Measurements from ENCODE around the gene TCF21.

TCF21 gene

GRCh38 chr6:133889557-133890403 lies 867 bp downstream of the TCF21 start:
- WGBS, 2 experiments (ENCODE audit: insufficient coverage in 2 of 2): 0% methylated on average over 31 to 37 of the region's 56 CpGs
- H3K4me3 ChIP-seq (ENCODE audit: extremely low read depth, insufficient read depth, low read length, poor library complexity, severe bottlenecking): peak overlapping the region; percentile 54

DNA sequence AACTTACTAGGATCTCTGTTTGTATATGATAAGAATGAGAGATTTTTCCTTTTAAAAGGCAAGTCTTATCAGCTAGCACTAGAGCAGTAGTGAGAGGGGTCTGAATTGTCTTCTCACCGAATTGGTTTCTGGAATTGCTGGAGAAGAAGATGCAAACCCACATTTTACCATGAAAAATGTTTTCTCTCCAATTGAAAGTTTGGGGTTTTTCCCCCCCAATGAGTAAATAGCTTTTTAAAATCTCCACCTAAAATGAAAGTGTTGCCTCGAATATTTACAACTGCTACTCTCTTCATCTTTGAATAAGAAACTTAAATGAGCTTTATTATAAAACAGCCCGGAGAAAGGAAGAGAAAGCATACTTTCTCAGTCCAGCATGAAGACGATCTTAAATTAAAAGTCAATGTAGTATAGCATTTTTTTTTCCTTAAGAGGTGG lies 1.8 kb downstream of the TCF21 start:
- WGBS, 2 experiments (ENCODE audit: insufficient coverage in 2 of 2): no CpG with 5 or more reads among the region's 4 CpGs
- Histone ChIP-seq H3K36me3 (ENCODE audit: control insufficient read depth, insufficient read depth, low read length) (no peaks in the 10 kb centered on the region), H3K4me1 (ENCODE audit: control insufficient read depth, insufficient read depth, low read length, poor library complexity, severe bottlenecking) (peaks cover 12% of the 10 kb centered on the region), H3K9me3 (ENCODE audit: control insufficient read depth, low read length) (no peaks in the 10 kb centered on the region), H3K4me3 (ENCODE audit: extremely low read depth, insufficient read depth, low read length, poor library complexity, severe bottlenecking) (peak overlapping the region; percentile 54), H3K27ac (ENCODE audit: low read depth, low read length, severe bottlenecking) (no peak overlapping the region)

More at GRCh38 chr6:133889557-133890403, 867 bp downstream of the TCF21 start:
- H3K36me3 ChIP-seq (ENCODE audit: control insufficient read depth, insufficient read depth, low read length): no peaks in the 10 kb centered on the region
- no peaks in the 10 kb centered on the region for H3K9me3 ChIP-seq (ENCODE audit: control insufficient read depth, low read length)
- H3K4me1 ChIP-seq (ENCODE audit: control insufficient read depth, insufficient read depth, low read length, poor library complexity, severe bottlenecking): peaks cover 12% of the 10 kb centered on the region
- peak overlapping the region; percentile 88 for H3K27ac ChIP-seq (ENCODE audit: low read depth, low read length, severe bottlenecking)

DNA sequence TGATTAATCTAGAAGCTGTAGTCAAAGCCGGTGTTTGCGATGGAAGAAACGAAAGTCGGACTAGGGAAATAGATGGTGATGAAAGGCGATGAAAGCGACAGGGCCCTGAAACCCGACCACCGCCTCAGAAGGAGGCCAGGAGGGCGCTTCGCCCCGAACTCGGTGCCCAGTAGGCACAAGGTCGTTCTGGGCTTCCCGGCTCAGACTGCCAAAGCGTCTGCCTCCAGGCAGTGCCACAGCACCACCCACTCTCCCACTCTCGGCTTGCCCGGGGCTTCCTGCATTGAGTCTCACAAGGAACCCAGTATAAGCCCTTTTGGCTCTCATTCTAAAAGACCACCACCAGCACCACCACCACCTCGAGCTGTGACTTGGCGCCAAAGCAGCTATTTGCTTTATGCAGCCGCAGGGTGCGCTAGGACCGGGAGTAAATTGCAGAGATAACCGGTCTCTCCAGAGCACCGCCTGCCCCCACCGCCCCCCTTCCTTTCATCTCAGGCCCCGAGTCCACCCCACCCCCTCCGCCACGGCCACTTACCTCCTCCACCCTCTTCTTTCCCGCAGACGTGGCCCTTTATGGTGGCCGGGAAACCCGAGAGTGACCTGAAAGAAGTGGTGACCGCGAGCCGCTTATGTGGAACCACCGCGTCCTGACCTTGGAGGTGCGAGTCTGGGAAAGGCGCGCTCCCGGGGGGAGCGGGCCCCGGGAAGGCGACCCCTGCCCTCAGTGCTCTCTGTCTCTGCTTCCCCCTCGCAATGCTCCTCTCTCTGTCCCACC lies 2.4 kb downstream of the TCF21 start:
- WGBS, 2 experiments (ENCODE audit: insufficient coverage in 2 of 2): 0 to 1% methylated on average over 20 to 36 of the region's 45 CpGs
- H3K27ac ChIP-seq (ENCODE audit: low read depth, low read length, severe bottlenecking): peak overlapping the region; percentile 19
- H3K36me3 ChIP-seq (ENCODE audit: control insufficient read depth, insufficient read depth, low read length): no peaks in the 10 kb centered on the region
- H3K4me3 ChIP-seq (ENCODE audit: extremely low read depth, insufficient read depth, low read length, poor library complexity, severe bottlenecking): peak overlapping the region; percentile 54
- H3K4me1 ChIP-seq (ENCODE audit: control insufficient read depth, insufficient read depth, low read length, poor library complexity, severe bottlenecking): peaks cover 12% of the 10 kb centered on the region
- H3K9me3 ChIP-seq (ENCODE audit: control insufficient read depth, low read length): no peaks in the 10 kb centered on the region

DNA sequence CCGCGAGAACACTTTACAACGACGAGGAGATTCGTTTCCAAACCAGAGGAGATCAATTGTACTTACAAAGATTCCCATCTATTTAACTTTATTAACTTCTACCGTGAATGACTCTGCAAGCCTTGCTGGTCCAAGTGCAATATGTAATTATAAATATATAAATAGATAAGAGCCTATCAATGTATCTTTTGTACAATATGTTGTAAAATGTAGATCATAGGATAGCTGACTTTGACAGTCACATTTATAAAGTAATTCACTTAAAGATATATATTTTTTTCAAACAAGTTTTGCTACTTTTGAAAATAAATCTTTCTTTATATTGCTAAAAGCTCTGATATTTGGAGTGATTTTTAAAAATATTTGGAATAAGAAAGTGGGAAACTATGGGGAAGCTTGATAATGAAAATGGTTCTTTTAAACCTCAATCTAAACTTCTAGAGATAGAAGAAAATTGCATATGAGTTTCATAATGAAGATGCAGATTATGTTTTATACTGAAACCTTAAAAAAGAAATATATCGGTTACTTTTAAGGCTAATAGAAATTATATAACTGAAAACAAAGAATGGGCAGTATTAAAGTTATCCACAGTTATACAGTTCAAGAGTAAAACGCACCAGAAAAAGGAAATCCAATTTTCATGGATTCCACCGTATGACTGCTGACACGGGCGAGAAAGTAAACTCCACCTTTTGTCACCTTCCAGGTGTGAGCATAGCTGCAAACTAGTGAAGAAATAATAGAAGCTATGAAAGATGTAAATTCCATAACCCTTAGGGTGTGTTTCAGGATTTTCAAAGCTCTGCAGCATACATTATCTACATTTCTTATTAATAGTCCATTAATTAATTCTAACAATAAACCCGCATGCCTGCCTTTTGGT lies 3.3 kb downstream of the TCF21 start:
- Histone ChIP-seq H3K27ac (ENCODE audit: low read depth, low read length, severe bottlenecking) (no peak overlapping the region), H3K4me1 (ENCODE audit: control insufficient read depth, insufficient read depth, low read length, poor library complexity, severe bottlenecking) (peaks cover 12% of the 10 kb centered on the region), H3K36me3 (ENCODE audit: control insufficient read depth, insufficient read depth, low read length) (no peaks in the 10 kb centered on the region), H3K4me3 (ENCODE audit: extremely low read depth, insufficient read depth, low read length, poor library complexity, severe bottlenecking) (peak overlapping the region; percentile 54), H3K9me3 (ENCODE audit: control insufficient read depth, low read length) (no peaks in the 10 kb centered on the region)
- WGBS, 2 experiments (ENCODE audit: insufficient coverage in 2 of 2): 0 to 9% methylated on average over 5 to 8 of the region's 12 CpGs

- WGBS, 2 experiments (ENCODE audit: insufficient coverage in 2 of 2): 5 to 7% methylated on average over 32 to 37 of the region's 41 CpGs
- no peak overlapping the region for H3K4me3 ChIP-seq (ENCODE audit: extremely low read depth, insufficient read depth, low read length, poor library complexity, severe bottlenecking)
- no peaks in the 10 kb centered on the region for H3K9me3 ChIP-seq (ENCODE audit: control insufficient read depth, low read length)
- no peaks in the 10 kb centered on the region for H3K36me3 ChIP-seq (ENCODE audit: control insufficient read depth, insufficient read depth, low read length)
- peaks cover 12% of the 10 kb centered on the region for H3K4me1 ChIP-seq (ENCODE audit: control insufficient read depth, insufficient read depth, low read length, poor library complexity, severe bottlenecking)
- H3K27ac ChIP-seq (ENCODE audit: low read depth, low read length, severe bottlenecking): no peak overlapping the region
Measured at GRCh38 chr6:133892813-133893691, 4.1 kb downstream of the TCF21 start.

- Histone ChIP-seq H3K4me1 (ENCODE audit: control insufficient read depth, insufficient read depth, low read length, poor library complexity, severe bottlenecking) (peaks cover 7% of the 10 kb centered on the region), H3K36me3 (ENCODE audit: control insufficient read depth, insufficient read depth, low read length) (no peaks in the 10 kb centered on the region), H3K9me3 (ENCODE audit: control insufficient read depth, low read length) (no peaks in the 10 kb centered on the region), H3K27ac (ENCODE audit: low read depth, low read length, severe bottlenecking) (no peak overlapping the region), H3K4me3 (ENCODE audit: extremely low read depth, insufficient read depth, low read length, poor library complexity, severe bottlenecking) (no peak overlapping the region)
- 8 to 70% methylated on average over 2 to 3 of the region's 4 CpGs for WGBS, 2 experiments (ENCODE audit: insufficient coverage in 2 of 2)
Measured at GRCh38 chr6:133893946-133894345, 5.0 kb downstream of the TCF21 start.

DNA sequence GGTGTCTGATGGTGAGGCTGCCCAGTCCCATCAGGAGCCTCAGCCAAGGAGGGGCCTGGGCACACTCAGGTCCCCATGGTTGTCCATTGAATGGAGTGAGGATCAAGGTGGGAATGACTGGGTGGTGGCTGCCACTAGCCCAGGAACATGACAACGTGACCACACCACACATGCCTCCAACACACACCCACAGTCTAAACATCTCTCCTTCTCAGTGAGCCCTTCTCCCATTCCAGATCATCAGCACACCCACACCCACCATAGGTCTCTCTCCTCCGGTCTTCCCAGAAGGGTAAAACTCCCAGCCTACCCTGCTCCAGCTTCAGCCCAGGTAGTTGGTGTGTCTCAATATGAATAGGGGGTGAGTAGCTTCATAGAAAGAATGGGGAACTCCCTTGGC lies 5.5 kb downstream of the TCF21 start:
- Histone ChIP-seq H3K27ac (ENCODE audit: low read depth, low read length, severe bottlenecking) (no peak overlapping the region), H3K4me1 (ENCODE audit: control insufficient read depth, insufficient read depth, low read length, poor library complexity, severe bottlenecking) (peaks cover 7% of the 10 kb centered on the region), H3K4me3 (ENCODE audit: extremely low read depth, insufficient read depth, low read length, poor library complexity, severe bottlenecking) (no peak overlapping the region), H3K36me3 (ENCODE audit: control insufficient read depth, insufficient read depth, low read length) (no peaks in the 10 kb centered on the region), H3K9me3 (ENCODE audit: control insufficient read depth, low read length) (no peaks in the 10 kb centered on the region)
- WGBS, 2 experiments (ENCODE audit: insufficient coverage in 2 of 2): no CpG with 5 or more reads among the region's 2 CpGs

DNA sequence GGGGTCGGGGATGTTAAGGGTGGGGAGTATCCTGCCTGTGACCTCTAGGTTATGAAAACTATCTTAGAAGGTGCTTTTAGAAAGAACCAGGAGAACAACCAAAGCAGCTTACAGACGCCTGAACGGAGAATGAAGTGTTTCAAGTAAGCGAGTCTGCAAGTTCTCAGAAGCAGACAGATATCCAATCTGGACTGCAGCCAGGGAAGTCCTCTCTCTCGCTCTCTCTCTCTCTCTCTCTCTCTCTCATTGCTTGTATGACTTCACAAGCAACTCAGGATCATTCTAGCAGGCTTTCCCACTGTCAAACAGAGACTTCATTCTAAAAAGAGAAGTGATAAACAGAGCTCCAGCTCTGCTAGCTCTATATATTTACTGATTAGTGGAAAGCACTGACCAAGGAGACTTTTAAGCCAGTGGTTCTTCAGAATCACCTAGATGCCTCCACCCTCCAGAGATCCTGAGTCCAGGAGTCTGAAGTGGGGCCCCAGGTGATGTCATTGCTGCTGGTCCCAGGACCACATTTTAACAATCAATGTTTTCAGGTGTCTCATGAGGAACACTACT lies 6.0 kb downstream of the TCF21 start:
- peaks cover 7% of the 10 kb centered on the region for H3K4me1 ChIP-seq (ENCODE audit: control insufficient read depth, insufficient read depth, low read length, poor library complexity, severe bottlenecking)
- 37 to 39% methylated on average over 4 to 5 of the region's 5 CpGs for WGBS, 2 experiments (ENCODE audit: insufficient coverage in 2 of 2)
- no peaks in the 10 kb centered on the region for H3K36me3 ChIP-seq (ENCODE audit: control insufficient read depth, insufficient read depth, low read length)
- H3K27ac ChIP-seq (ENCODE audit: low read depth, low read length, severe bottlenecking): no peak overlapping the region
- H3K4me3 ChIP-seq (ENCODE audit: extremely low read depth, insufficient read depth, low read length, poor library complexity, severe bottlenecking): no peak overlapping the region
- no peaks in the 10 kb centered on the region for H3K9me3 ChIP-seq (ENCODE audit: control insufficient read depth, low read length)

- Histone ChIP-seq H3K4me1 (ENCODE audit: control insufficient read depth, insufficient read depth, low read length, poor library complexity, severe bottlenecking) (peaks cover 7% of the 10 kb centered on the region), H3K36me3 (ENCODE audit: control insufficient read depth, insufficient read depth, low read length) (no peaks in the 10 kb centered on the region), H3K4me3 (ENCODE audit: extremely low read depth, insufficient read depth, low read length, poor library complexity, severe bottlenecking) (peak overlapping the region; percentile 16), H3K9me3 (ENCODE audit: control insufficient read depth, low read length) (no peaks in the 10 kb centered on the region), H3K27ac (ENCODE audit: low read depth, low read length, severe bottlenecking) (no peak overlapping the region)
- WGBS, 2 experiments (ENCODE audit: insufficient coverage in 2 of 2): 1% methylated on average over 32 to 37 of the region's 45 CpGs
Measured at GRCh38 chr6:133895573-133896343, 6.8 kb downstream of the TCF21 start.
